H1 (cell line): ENCODE data around the gene TRDN.

Source experiments
- RFX5 ChIP-seq: IDR thresholded peaks from 2 replicates; pipeline ENCODE4 v1.6.1; 2011; ENCODE audit warnings: low read depth, low read length, improper control_type of control experiment, borderline replicate concordance
- TF ChIP-seq, protein P1 (sequence below), 3 experiments: IDR thresholded peaks; 1 replicate in 2 of 3; 2 replicates in 1 of 3; pipeline versions ENCODE4 v1.5.1 to v1.6.1; 2011; ENCODE audit warnings: low read length in 3 of 3, mild to moderate bottlenecking in 3 of 3, inconsistent platforms in 2 of 3, low read depth in 1 of 3, moderate library complexity in 1 of 3; ENCODE audit not compliant: insufficient read depth in 1 of 3; ENCODE audit errors: control extremely low read depth in 1 of 3

DNA sequence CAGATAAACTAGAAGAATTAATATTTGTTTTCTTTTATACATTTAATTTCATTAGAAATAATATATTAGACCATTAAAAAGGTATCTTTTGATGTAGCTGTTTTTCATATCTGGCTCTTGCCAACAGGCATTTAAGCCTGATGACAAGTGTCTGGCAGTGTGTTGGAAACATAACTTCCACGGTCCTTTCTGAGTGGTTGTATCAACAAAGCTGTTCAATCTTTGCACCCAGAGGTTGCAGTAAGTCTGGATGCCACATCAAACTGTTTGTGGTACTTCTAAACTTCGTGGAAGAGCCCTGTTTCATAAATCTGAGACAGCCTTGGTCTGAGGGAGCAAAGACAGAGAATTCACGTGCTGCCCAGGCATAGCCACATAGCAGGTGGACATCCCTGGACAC, 197.4 kb downstream of the TRDN start:
- TF ChIP-seq, protein P1, sequence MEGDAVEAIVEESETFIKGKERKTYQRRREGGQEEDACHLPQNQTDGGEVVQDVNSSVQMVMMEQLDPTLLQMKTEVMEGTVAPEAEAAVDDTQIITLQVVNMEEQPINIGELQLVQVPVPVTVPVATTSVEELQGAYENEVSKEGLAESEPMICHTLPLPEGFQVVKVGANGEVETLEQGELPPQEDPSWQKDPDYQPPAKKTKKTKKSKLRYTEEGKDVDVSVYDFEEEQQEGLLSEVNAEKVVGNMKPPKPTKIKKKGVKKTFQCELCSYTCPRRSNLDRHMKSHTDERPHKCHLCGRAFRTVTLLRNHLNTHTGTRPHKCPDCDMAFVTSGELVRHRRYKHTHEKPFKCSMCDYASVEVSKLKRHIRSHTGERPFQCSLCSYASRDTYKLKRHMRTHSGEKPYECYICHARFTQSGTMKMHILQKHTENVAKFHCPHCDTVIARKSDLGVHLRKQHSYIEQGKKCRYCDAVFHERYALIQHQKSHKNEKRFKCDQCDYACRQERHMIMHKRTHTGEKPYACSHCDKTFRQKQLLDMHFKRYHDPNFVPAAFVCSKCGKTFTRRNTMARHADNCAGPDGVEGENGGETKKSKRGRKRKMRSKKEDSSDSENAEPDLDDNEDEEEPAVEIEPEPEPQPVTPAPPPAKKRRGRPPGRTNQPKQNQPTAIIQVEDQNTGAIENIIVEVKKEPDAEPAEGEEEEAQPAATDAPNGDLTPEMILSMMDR (IDR thresholded peaks at IDR 0.05; ENCODE audit: control extremely low read depth in 1 of 3, insufficient read depth in 1 of 3, low read depth in 1 of 3, low read length in 3 of 3): no peak
- no peak for TF ChIP-seq RFX5
